Mesendoderm (in vitro differentiated cells): Measurements from ENCODE around the gene MARK2.

Source experiments
- DNase-seq: peaks from one replicate; pipeline ENCODE4 v3.0.0; 2013
- H2AK5ac ChIP-seq: 2 replicates; pipeline ENCODE4 v1.6.1; 2013; ENCODE audit warnings: low read length, inconsistent platforms
- H2BK120ac ChIP-seq: 2 replicates; pipeline ENCODE4 v1.6.1; 2013; ENCODE audit warnings: low read depth, mild to moderate bottlenecking, low read length, moderate library complexity, mixed read lengths
- H2BK15ac ChIP-seq: replicated peaks from 2 replicates; pipeline ENCODE4 v1.6.1; 2013; ENCODE audit warnings: low read depth, mild to moderate bottlenecking, moderate library complexity
- H2BK5ac ChIP-seq: 2 replicates; pipeline ENCODE4 v1.6.1; 2013; ENCODE audit warnings: low read length, inconsistent platforms
- H3K18ac ChIP-seq: 2 replicates; pipeline ENCODE4 v1.6.1; 2013; ENCODE audit warnings: mild to moderate bottlenecking, low read length, mixed read lengths
- H3K23ac ChIP-seq: one replicate; pipeline ENCODE4 v1.6.1; 2013; ENCODE audit warnings: low read length
- H3K27ac ChIP-seq: 2 replicates; pipeline ENCODE4 v1.5.1; 2013; ENCODE audit warnings: low read depth, mild to moderate bottlenecking, inconsistent platforms, low read length, moderate library complexity
- H3K27me3 ChIP-seq: 2 replicates; pipeline ENCODE4 v1.6.1; 2013; ENCODE audit warnings: low read length, control low read depth, mild to moderate bottlenecking, inconsistent platforms; ENCODE audit not compliant: insufficient read depth, poor library complexity
- H3K36me3 ChIP-seq: 2 replicates; pipeline ENCODE4 v1.6.1; 2013; ENCODE audit warnings: low read length, inconsistent platforms; ENCODE audit not compliant: control insufficient read depth, insufficient read depth
- H3K4ac ChIP-seq: one replicate; pipeline ENCODE4 v1.6.1; 2013; ENCODE audit warnings: low read depth, mild to moderate bottlenecking, low read length, moderate library complexity
- H3K4me1 ChIP-seq: 2 replicates; pipeline ENCODE4 v1.6.1; 2013; ENCODE audit warnings: low read depth, low read length, inconsistent platforms; ENCODE audit not compliant: control insufficient read depth
- H3K4me2 ChIP-seq: 2 replicates; pipeline ENCODE4 v1.6.1; 2013; ENCODE audit warnings: low read length
- H3K4me3 ChIP-seq: 2 replicates; pipeline ENCODE4 v1.5.1; 2013; ENCODE audit warnings: mild to moderate bottlenecking, low read length
- H3K56ac ChIP-seq: one replicate; pipeline ENCODE4 v1.6.1; 2013; ENCODE audit warnings: low read length
- H3K79me1 ChIP-seq: 2 replicates; pipeline ENCODE4 v1.6.1; 2013; ENCODE audit warnings: low read length, inconsistent platforms
- H3K79me2 ChIP-seq: 2 replicates; pipeline ENCODE4 v1.6.1; 2013; ENCODE audit warnings: mild to moderate bottlenecking, low read length; ENCODE audit not compliant: control insufficient read depth, insufficient read depth
- H3K9ac ChIP-seq: 2 replicates; pipeline ENCODE4 v1.6.1; 2013; ENCODE audit warnings: low read length, inconsistent platforms
- H4K5ac ChIP-seq: one replicate; pipeline ENCODE4 v1.6.1; 2013; ENCODE audit warnings: low read length
- H4K8ac ChIP-seq: one replicate; pipeline ENCODE4 v1.6.1; 2013; ENCODE audit warnings: low read depth, mild to moderate bottlenecking, control low read depth, low read length, moderate library complexity
- WGBS: extraction: QIAGEN DNeasy Blood & Tissue Kit; methylation state at CpG from one replicate; pipeline ENCODE4 v1.1.7; 2013; ENCODE audit warnings: low lambda C conversion rate, missing lambda C conversion rate; ENCODE audit not compliant: insufficient coverage; ENCODE audit errors: extremely low coverage; 5-methylcytosine and 5-hydroxymethylcytosine counted together

The MARK2 gene

GRCh38 chr11:63920126-63920938, 81.4 kb downstream of the MARK2 start:
- Histone ChIP-seq H3K79me2 (peaks cover 11% of the 10 kb centered on the region), H2BK15ac (no peak overlapping the region), H3K4me1 (peaks cover 14% of the 10 kb centered on the region), H3K79me1 (peaks cover 4% of the 10 kb centered on the region), H2BK120ac (peak overlapping the region; percentile 74), H3K23ac (peak overlapping the region; percentile 61), H3K27ac (peak overlapping the region; percentile 100), H4K8ac (no peak overlapping the region), H3K18ac (peak overlapping the region; percentile 82), H2AK5ac (peak overlapping the region; percentile 38), H3K27me3 (no peaks in the 10 kb centered on the region), H3K4me3 (no peak overlapping the region), H3K4ac (peak overlapping the region; percentile 97), H2BK5ac (peak overlapping the region; percentile 78), H3K56ac (peak overlapping the region; percentile 96), H3K4me2 (peak overlapping the region; percentile 34), H3K36me3 (no peaks in the 10 kb centered on the region), H3K9ac (peak overlapping the region; percentile 85), H4K5ac (no peak overlapping the region)
- no CpG with 5 or more reads among the region's 22 CpGs for WGBS
- peak; percentile 90 for DNase-seq

- peak overlapping the region; percentile 38 for H2AK5ac ChIP-seq
- H3K79me2 ChIP-seq, result peaks cover 6% of the 10 kb centered on the region
- peak overlapping the region; percentile 97 for H4K5ac ChIP-seq
- peak overlapping the region; percentile 34 for H3K4me2 ChIP-seq
- H4K8ac ChIP-seq, result no peak overlapping the region
- peak overlapping the region; percentile 97 for H3K4ac ChIP-seq
- H3K18ac ChIP-seq, result peak overlapping the region; percentile 78
- peak overlapping the region; percentile 85 for H3K9ac ChIP-seq
- H3K4me1 ChIP-seq, result peaks cover 14% of the 10 kb centered on the region
- H3K23ac ChIP-seq, result no peak overlapping the region
- no peak overlapping the region for H2BK15ac ChIP-seq
- peak overlapping the region; percentile 96 for H3K56ac ChIP-seq
- no peaks in the 10 kb centered on the region for H3K79me1 ChIP-seq
- WGBS, result no CpG with 5 or more reads among the region's 14 CpGs
- H2BK120ac ChIP-seq, result peak overlapping the region; percentile 17
- no peaks in the 10 kb centered on the region for H3K27me3 ChIP-seq
- H3K36me3 ChIP-seq, result no peaks in the 10 kb centered on the region
- peak overlapping the region; percentile 78 for H2BK5ac ChIP-seq
- H3K27ac ChIP-seq, result peak overlapping the region; percentile 100
- DNase-seq, result peak; percentile 79
- no peak overlapping the region for H3K4me3 ChIP-seq
Measured at GRCh38 chr11:63920939-63921417, 82.1 kb downstream of the MARK2 start.

GRCh38 chr11:63922673-63923192, 83.8 kb downstream of the MARK2 start:
- Histone ChIP-seq H3K4me2 (no peak overlapping the region), H3K56ac (no peak overlapping the region), H3K18ac (no peak overlapping the region), H3K36me3 (no peaks in the 10 kb centered on the region), H3K27me3 (no peaks in the 10 kb centered on the region), H3K79me2 (no peaks in the 10 kb centered on the region), H2AK5ac (no peak overlapping the region), H3K79me1 (no peaks in the 10 kb centered on the region), H4K5ac (no peak overlapping the region), H3K4ac (no peak overlapping the region), H3K4me1 (peaks cover 14% of the 10 kb centered on the region), H3K9ac (no peak overlapping the region), H2BK15ac (no peak overlapping the region), H3K4me3 (no peak overlapping the region), H2BK120ac (no peak overlapping the region), H2BK5ac (no peak overlapping the region), H3K27ac (no peak overlapping the region), H4K8ac (no peak overlapping the region), H3K23ac (no peak overlapping the region)
- no peak for DNase-seq
- WGBS, result no CpG with 5 or more reads among the region's 2 CpGs

- H3K4me1 ChIP-seq, result peaks cover 13% of the 10 kb centered on the region
- H3K27ac ChIP-seq, result no peak overlapping the region
- no peak overlapping the region for H3K9ac ChIP-seq
- H3K27me3 ChIP-seq, result no peaks in the 10 kb centered on the region
- no peak overlapping the region for H3K4ac ChIP-seq
- no peak overlapping the region for H2BK120ac ChIP-seq
- H3K79me2 ChIP-seq, result no peaks in the 10 kb centered on the region
- H3K4me2 ChIP-seq, result no peak overlapping the region
- DNase-seq, result no peak
- no peak overlapping the region for H3K4me3 ChIP-seq
- H3K79me1 ChIP-seq, result no peaks in the 10 kb centered on the region
- no peak overlapping the region for H2BK5ac ChIP-seq
- no peak overlapping the region for H3K56ac ChIP-seq
- H2BK15ac ChIP-seq, result no peak overlapping the region
- no CpG with 5 or more reads among the region's 4 CpGs for WGBS
- H2AK5ac ChIP-seq, result no peak overlapping the region
- no peak overlapping the region for H3K23ac ChIP-seq
- H4K8ac ChIP-seq, result no peak overlapping the region
- H3K18ac ChIP-seq, result no peak overlapping the region
- no peak overlapping the region for H4K5ac ChIP-seq
- H3K36me3 ChIP-seq, result no peaks in the 10 kb centered on the region
Measured at GRCh38 chr11:63923319-63923718, 84.4 kb downstream of the MARK2 start.

- Histone ChIP-seq H3K79me2 (no peaks in the 10 kb centered on the region), H2BK120ac (no peak overlapping the region), H3K4me3 (no peak overlapping the region), H4K8ac (no peak overlapping the region), H3K4me1 (no peaks in the 10 kb centered on the region), H3K4me2 (no peak overlapping the region), H2BK15ac (no peak overlapping the region), H3K23ac (no peak overlapping the region), H3K9ac (no peak overlapping the region), H3K4ac (no peak overlapping the region), H3K36me3 (no peaks in the 10 kb centered on the region), H3K27me3 (no peaks in the 10 kb centered on the region), H2AK5ac (no peak overlapping the region), H3K56ac (no peak overlapping the region), H4K5ac (no peak overlapping the region), H3K79me1 (no peaks in the 10 kb centered on the region), H3K27ac (no peak overlapping the region), H2BK5ac (no peak overlapping the region), H3K18ac (no peak overlapping the region)
- WGBS, result no CpG with 5 or more reads among the region's 5 CpGs
- no peak for DNase-seq
Measured at GRCh38 chr11:63929616-63930015, 90.7 kb downstream of the MARK2 start.
